OCI-LY7 (cell line): ENCODE results near the gene ARHGAP26.

Experiments
- CTCF ChIP-seq: fragments of 200-600 bp; sonication (generic); conservative IDR thresholded peaks from 2 replicates; pipeline ENCODE4 v1.5.1; 2014; ENCODE audit warnings: mild to moderate bottlenecking, antibody characterized with exemption, low read length, moderate library complexity, mixed read lengths
- EZH2phosphoT487 ChIP-seq: fragments of 200-600 bp; sonication (generic); IDR thresholded peaks from 2 replicates; pipeline ENCODE4 v1.6.1; 2018; ENCODE audit warnings: low read depth, borderline replicate concordance, mild to moderate bottlenecking, mixed run types, antibody characterized with exemption, low read length, moderate library complexity, mixed read lengths

DNA sequence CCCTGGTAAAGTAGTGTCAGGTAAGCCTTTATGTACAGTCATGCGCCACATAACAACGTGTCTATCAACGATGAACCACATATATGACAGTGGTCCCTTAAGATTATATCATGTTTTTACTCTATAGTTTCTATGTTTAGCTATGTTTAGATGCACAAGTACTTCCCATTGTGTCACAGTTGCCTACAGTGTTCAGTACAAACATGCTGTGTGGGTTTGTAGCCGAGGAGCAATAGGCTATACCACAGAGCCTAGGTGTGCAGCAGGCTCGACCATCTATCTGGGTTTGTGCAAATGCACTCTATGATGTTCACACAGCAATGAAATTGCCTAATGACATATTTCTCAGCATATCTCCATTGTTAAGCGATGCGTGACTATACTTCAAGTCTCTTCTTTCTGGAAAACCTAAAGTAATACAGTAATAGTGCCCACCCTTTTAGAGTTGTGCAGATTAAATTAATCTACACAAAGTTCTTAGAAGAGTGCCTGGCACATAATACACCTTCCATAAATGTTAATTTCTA lies 295.9 kb downstream of the ARHGAP26 start:
- TF ChIP-seq CTCF (no peak), EZH2phosphoT487 (no peak)
